ENCODE measurements around the gene RAF1.

DNA sequence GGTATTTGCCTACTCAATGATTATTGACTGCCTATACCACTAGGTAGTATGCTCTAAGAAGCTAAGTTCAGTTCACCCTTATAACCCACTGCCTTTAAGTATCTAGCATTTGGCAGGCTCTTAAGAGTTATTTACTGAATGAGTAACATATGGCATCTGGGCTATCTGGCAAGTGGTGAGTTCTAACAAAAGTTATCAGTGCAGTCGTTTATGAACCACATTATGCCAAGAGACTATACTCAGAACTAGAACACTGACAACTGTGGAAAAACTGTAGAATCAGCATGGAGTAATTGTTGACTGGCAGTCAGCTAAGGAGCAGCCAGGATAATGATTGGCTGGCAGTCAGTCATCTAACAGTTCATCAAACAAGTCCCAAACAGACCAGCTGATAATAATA lies 25.8 kb downstream of the RAF1 start:
- TF ChIP-seq BHLHE40 (IDR thresholded peaks at IDR 0.05; ENCODE audit: borderline replicate concordance) (no peak), FOXK2 (IDR thresholded peaks at IDR 0.05) (no peak), TARDBP (IDR thresholded peaks at IDR 0.05) (no peak), SP1 (IDR thresholded peaks at IDR 0.05) (no peak), ELF4 (IDR thresholded peaks at IDR 0.05) (no peak), FOXM1 (IDR thresholded peaks at IDR 0.05; ENCODE audit: borderline replicate concordance) (no peak), CTBP1 (IDR thresholded peaks at IDR 0.05; ENCODE audit: borderline replicate concordance) (no peak), NFRKB (IDR thresholded peaks at IDR 0.05) (no peak), FOXA1 (IDR thresholded peaks at IDR 0.05) (no peak), ARNT (IDR thresholded peaks at IDR 0.05) (no peak), SUZ12 (IDR thresholded peaks at IDR 0.05) (no peak)
- TF ChIP-seq, protein P1, sequence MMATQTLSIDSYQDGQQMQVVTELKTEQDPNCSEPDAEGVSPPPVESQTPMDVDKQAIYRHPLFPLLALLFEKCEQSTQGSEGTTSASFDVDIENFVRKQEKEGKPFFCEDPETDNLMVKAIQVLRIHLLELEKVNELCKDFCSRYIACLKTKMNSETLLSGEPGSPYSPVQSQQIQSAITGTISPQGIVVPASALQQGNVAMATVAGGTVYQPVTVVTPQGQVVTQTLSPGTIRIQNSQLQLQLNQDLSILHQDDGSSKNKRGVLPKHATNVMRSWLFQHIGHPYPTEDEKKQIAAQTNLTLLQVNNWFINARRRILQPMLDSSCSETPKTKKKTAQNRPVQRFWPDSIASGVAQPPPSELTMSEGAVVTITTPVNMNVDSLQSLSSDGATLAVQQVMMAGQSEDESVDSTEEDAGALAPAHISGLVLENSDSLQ (IDR thresholded peaks at IDR 0.05), result no peak; the same call in 1 of the 2 replicates

Measured in HEK293T (cell line).